T1000 (cell line): ENCODE data around the gene TRAPPC11.
"Not testable (repeated sequence)": the region's sequence is repeated elsewhere in the genome, so short reads cannot be mapped to it uniquely, and the experiment has no call there.

ENCODE experiments used
- DNase-seq: peaks from one replicate; lab custom pipeline; 2025; ENCODE audit warnings: mixed read lengths; lab: John Stamatoyannopoulos, UW

Gene TRAPPC11

DNA sequence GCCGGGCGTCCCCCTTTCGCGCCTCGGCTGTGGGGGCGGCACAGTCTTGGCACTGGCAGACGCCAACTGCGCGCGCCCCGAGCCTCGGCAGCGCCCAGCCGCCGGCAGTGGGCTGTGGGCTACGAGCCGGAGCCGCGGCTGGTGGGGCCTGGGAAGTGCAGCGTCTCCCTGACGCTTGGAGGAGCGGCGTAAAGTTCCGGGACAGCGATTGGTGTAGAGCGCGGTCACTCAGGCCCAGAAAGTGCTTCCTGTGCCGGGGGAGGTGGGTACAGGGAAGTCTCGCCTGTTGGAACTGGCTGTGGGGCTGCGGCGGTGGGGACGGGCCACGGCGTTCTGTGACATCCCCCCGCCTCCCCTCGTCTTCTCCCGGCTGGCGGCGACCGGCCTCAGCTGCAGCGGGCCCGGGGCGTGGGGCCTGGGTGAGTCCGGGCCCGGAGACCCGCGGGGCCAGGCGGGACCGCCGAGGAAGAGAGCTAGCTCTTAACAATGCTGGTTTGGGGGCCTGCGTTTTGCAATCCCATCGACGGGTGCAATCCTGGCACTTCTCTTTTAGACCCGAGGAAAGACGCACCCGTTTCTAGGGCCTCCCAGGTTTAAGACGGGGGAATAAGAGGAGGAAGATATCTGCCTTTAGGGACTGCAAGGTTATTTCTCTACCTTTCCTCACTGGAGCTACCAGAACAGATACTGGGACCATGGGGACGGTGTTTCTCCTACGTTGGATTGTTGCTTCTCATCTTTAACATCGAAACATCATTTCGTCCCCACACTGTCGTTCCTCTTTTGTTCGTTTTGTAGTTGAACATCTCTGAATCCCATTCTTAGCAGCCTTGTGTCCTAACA lies at the start of gene TRAPPC11, which contains the start of gene RWDD4:
Gene TRAPPC11, plus strand, starts transcription at position 265 of the 843 bp plus-strand sequence. CDS start 4,575 bp downstream, outside the sequence.
Gene RWDD4, minus strand, starts transcription at position 157 of the 843 bp plus-strand sequence. CDS start 233 bp downstream, outside the sequence.
- DNase-seq, result peak; percentile 88

GRCh38 chr4:183610033-183610432 lies 49.1 kb upstream of the TRAPPC11 start:
- DNase-seq, result no peak

GRCh38 chr4:183610613-183611012 lies 48.5 kb upstream of the TRAPPC11 start:
- no peak for DNase-seq

GRCh38 chr4:183611210-183611830 lies 47.8 kb upstream of the TRAPPC11 start:
- no peak for DNase-seq

DNA sequence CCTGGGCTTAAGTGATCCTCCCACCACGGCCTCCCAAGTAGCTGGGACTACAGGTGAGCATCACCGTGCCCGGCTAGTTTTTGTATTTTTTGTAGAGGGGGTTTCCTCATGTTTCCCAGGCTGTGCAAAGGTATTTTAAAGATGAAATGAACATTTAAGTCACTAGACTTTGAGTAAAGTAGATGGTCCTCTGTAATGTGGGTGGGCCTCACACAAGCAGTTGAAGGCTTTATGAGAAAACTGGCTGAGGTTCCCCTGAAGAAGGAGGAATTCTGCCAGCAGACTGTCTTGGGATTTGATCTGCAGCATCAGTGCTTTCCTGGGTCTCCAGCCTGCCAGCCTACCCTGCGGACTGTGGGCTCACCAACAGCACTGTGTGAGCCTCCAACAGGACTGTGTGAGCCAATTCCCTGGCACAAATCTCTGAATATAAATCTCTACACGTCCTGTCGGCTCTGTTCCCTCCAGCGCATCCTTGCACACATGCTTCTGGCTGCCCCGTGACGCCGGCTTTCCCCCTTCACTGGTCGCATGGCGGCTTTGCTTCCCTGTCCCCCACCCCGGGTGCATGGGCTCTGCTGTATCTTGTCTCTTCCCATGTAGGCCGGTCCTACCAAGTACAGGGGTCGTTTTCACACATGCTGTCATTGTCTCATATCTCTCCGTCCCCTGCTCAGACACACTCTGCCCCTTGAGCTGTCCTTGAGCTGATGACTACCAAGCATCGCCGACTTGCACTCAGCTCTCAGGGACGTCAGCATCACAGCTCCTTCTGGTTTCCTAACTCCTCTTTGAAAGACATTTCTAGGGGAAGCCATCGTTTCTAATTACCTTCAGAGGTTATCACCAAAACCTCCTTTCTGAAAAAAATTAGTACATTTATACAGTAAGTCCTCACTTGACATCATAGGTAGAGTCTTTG lies 46.5 kb upstream of the TRAPPC11 start:
- no peak for DNase-seq

- DNase-seq, result no peak
Observed at GRCh38 chr4:183617075-183617474, 42.0 kb upstream of the TRAPPC11 start.

- DNase-seq, result no peak
Observed at GRCh38 chr4:183618681-183619080, 40.4 kb upstream of the TRAPPC11 start.

DNA sequence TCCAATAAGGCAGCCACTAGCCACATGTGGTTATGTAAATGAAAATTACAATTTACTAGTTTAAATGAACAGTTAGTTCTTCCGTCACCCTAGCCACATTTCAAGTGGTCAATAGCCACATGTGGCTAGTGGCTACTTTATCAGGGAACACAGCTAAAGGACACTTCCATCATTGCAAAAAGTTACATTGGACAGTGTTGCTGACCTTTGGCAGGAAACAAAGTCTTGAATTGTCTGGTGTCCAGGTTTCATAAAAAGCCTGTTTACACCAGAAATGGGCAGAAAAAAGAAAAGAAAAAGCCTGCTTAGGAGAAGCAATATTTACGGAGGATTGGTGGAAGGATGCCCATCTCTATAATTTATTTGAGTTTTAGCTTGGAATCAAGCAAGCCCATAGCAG lies 38.7 kb upstream of the TRAPPC11 start:
- no peak for DNase-seq

- DNase-seq, result no peak
Observed at GRCh38 chr4:183621875-183622274, 37.2 kb upstream of the TRAPPC11 start.

GRCh38 chr4:183624548-183624947 lies 34.5 kb upstream of the TRAPPC11 start:
- no peak for DNase-seq

GRCh38 chr4:183626168-183626567 lies 32.9 kb upstream of the TRAPPC11 start:
- no peak for DNase-seq

DNA sequence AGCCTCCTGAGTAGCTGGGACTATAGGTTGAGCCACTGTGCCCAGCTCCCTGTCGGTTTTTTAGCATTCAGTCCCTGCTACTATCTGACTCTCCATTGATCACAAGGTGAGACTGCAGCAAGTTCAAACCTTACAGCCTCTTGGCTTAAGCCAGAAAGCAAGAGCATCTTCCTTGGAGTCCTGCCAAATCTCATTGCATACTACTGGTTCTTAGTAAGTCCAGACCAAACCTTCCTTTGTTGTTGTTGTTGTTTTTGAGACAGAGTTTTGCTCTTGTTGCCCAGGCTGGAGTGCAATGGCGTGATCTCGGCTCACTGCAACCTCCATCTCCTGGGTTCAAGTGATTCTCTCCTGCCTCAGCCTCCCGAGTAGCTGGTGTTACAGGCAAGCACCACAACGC lies 31.8 kb upstream of the TRAPPC11 start:
- not testable (repeated sequence) for DNase-seq

DNA sequence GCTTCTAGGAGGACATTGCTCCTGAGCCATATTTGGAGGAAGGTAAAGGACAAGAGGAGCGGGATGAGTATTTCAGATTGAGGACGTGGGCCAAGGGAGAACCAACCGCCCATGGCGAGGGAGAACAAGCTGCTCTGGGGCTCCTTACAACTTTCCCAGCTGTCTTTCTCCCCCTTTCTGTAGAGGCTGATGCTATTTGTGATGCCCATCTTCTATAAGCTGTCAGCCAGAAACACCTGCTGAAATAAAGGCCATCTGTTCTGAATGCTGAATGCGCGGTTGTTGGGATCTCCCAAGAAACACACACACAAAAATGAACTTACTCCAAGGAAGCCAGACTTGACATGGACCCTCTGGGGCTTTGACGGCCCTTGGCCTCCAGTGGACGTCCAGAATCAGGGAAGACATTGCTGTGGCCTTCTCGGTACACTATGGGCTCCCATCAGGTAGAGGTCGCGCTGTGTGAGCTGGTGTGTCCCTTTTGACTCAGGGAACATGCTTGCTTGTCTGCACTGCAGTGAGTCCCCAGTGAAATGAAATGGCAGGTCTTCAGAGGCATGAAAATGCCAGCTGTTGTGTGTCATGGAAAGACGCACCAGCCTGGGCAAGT lies 31.0 kb upstream of the TRAPPC11 start:
- no peak for DNase-seq

DNA sequence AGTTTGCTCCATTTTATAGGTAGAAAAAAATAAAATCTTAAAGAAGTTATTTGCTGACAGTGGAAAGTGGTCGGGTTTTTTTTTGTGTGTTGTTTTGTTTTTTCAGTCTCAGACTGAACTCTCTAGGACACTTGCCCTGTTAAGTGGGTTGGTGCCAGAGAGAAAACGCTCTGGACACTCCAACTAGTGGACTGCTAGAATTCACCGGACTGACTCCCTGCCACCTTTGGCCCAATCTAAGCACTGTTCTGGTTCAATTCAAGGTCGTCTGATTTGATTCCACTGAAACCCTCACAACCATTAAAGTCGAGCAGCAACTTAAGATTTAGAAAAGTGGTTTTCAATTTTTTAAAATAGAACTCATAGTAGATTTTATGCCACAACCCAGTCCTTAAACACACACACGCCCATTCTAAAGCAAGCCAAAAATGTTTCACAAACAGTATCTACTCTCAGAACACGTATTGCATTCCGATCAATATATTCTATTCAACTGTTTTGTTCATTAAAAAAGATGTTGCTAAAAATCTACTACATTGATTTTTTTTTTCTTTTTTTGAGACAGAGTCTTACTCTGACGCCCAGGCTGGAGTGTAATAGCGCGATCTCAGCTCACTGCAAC lies 27.4 kb upstream of the TRAPPC11 start:
- no peak for DNase-seq

GRCh38 chr4:183632689-183633088 lies 26.4 kb upstream of the TRAPPC11 start:
- no peak for DNase-seq

DNA sequence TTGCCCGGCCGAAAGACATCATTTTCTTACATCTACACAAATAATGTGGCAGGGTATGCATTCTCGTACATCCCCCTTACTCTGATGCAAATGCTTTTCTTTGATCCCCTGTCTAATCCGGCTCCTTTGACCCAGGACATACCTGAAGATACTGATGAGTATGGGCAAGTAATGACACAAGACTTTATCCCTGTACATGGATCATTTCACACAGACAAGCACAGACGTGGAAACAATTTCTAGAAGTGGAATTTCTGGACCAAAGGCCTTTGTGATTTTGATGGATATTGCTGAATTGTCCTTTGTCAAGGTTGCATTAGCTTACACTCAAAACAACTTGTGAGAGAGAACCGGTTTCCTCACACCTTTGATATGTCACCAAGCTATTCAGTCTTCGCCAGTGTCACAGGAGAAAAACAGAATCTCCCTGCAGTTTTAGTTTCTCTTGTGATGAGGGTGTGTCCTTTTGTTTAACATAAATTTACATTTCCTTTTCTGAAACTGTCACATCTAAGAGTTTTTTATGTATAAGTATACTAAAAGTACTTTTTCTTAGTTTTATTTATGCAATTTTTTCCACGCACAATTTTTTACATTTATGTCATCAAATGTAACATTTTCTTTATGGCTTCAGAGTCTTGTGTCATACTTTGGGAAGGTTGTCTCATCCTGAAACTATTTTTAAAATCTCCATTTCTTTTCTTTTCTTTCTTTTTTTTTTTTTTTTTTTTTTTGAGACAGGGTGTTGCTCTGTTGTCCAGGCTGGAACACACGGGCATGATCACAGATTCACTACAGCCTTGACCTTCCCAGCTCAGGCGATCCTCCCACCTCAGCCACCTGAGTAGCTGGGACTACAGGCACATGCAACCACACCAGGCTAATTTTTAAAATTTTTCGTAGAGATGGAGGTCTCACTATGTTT lies 25.4 kb upstream of the TRAPPC11 start:
- no peak for DNase-seq

GRCh38 chr4:183635321-183635720 lies 23.8 kb upstream of the TRAPPC11 start:
- no peak for DNase-seq

DNA sequence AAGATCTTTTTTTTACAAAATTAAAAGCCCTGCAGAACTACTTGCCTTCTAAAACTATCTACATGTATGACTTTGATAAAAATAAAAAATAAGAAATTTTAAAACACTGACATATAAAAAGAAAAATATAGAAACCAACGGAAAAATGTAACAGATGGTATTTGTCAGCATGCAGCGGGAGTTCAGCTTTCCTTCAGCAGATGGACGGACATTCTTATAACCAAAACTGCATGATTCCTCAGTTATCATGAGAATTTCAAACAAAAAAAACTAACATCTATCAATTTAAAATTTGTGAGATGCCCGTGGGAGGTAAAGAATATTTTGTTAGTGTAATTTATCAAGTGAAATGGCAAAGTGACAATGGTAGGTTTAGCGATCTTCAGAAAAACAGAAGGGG lies 23.4 kb upstream of the TRAPPC11 start:
- DNase-seq, result no peak

DNA sequence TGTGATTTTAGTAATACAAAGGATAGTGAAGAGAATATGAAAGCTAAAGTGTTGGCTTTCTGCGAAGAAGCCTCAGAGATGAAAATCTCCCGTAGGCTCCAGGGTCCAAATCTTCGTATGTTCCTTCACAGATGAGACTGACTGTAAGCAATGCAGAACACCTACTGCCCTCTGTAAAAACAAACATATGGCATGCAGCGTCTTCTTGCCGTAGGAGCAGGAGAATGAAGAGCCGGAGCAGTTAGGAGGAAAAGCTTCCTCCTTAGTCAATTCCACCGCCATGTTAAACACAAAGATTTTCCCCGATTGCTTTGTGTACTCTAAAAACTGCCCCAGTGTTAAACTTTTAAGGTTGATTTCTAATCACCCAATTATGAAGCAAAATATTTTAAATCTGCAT lies 22.6 kb upstream of the TRAPPC11 start:
- DNase-seq, result no peak

GRCh38 chr4:183636923-183637322 lies 22.2 kb upstream of the TRAPPC11 start:
- no peak for DNase-seq
